ENCODE results near the gene DDX54.
"Not testable (repeated sequence)": the region's sequence is repeated elsewhere in the genome, so short reads cannot be mapped to it uniquely, and the experiment has no call there.

DDX54 gene

GRCh38 chr12:113117684-113118083, 67.6 kb downstream of the DDX54 start:
- not testable (repeated sequence) for DNase-seq (ENCODE audit: low spot score)

- no peak for DNase-seq (ENCODE audit: low spot score)
Observed at GRCh38 chr12:113116875-113117274, 68.4 kb downstream of the DDX54 start.

GRCh38 chr12:113115455-113116126, 69.7 kb downstream of the DDX54 start:
- no peak for DNase-seq (ENCODE audit: low spot score)

- no peak for DNase-seq (ENCODE audit: low spot score)
Observed at GRCh38 chr12:113114447-113115178, 70.7 kb downstream of the DDX54 start.

- DNase-seq (ENCODE audit: low spot score) = no peak
Observed at GRCh38 chr12:113113397-113113796, 71.9 kb downstream of the DDX54 start.

- no peak for DNase-seq (ENCODE audit: low spot score)
Observed at GRCh38 chr12:113112043-113112899, 73.0 kb downstream of the DDX54 start.

GRCh38 chr12:113111247-113111646, 74.0 kb downstream of the DDX54 start:
- DNase-seq (ENCODE audit: low spot score) = no peak

GRCh38 chr12:113109872-113110599, 75.2 kb downstream of the DDX54 start:
- DNase-seq (ENCODE audit: low spot score) = no peak

- DNase-seq (ENCODE audit: low spot score) = no peak
Observed at GRCh38 chr12:113109360-113109759, 75.9 kb downstream of the DDX54 start.

- DNase-seq (ENCODE audit: low spot score) = no peak
Observed at GRCh38 chr12:113108308-113108707, 77.0 kb downstream of the DDX54 start.

Measured in CD4-positive, alpha-beta T cell treated with Interleukin-6 at 100 ng/mL for 8 hours (primary cell).